WERI-Rb-1 (cell line): ENCODE results near the gene DBI.
"Not testable (repeated sequence)": the region's sequence is repeated elsewhere in the genome, so short reads cannot be mapped to it uniquely, and the experiment has no call there.

Experiments
- DNase-seq: peaks from one replicate; pipeline ENCODE4 v3.0.0-alpha.2; 2020
- H3K27ac ChIP-seq: fragments of 250-450 bp; sonication (Bioruptor Pico); 2 replicates; pipeline ENCODE4 v1.5.1; 2020; ENCODE audit warnings: mild to moderate bottlenecking, moderate library complexity
- H3K27me3 ChIP-seq: fragments of 250-450 bp; sonication (Bioruptor Pico); 2 replicates; pipeline ENCODE4 v1.5.1; 2021; ENCODE audit warnings: mild to moderate bottlenecking, low read depth, moderate library complexity; ENCODE audit not compliant: insufficient read depth, severe bottlenecking
- H3K36me3 ChIP-seq: fragments of 250-450 bp; sonication (Bioruptor Pico); 2 replicates; pipeline ENCODE4 v1.5.1; 2020; ENCODE audit warnings: mild to moderate bottlenecking, moderate library complexity
- H3K4me3 ChIP-seq: 2 replicates; pipeline ENCODE4 v1.5.1; 2011; ENCODE audit warnings: low read depth, mild to moderate bottlenecking, control low read depth, low read length
- H3K9me3 ChIP-seq: fragments of 250-450 bp; sonication (Bioruptor Pico); 2 replicates; pipeline ENCODE4 v1.5.1; 2021; ENCODE audit warnings: mild to moderate bottlenecking, moderate library complexity; ENCODE audit not compliant: severe bottlenecking
- TF ChIP-seq, protein P1 (sequence below): IDR thresholded peaks from 2 replicates; pipeline ENCODE4 v1.5.1; 2011; ENCODE audit warnings: low read depth, mild to moderate bottlenecking, control low read depth, inconsistent platforms, low read length

Gene DBI

DNA sequence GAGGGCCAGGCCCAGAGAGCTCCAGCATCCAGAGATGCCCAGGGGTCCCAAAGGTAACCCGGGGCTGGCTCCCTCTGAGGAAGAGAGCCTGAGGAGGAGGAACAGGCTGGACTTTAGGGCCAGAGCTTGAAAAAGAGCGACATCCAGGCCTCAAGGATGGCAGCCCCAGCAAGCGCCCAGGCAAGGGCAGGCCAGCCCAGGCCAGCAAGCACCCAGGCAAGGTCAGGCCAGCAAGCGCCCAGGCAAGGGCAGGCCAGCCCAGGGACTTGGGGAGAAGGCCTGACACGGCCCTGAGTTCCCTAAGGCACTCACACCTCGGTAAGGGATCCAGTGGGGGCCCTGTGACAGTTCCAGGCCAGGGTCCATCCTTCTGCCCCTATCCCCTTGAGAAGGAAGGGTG is 30.4 kb downstream of the DBI start:
- no peak overlapping the region for H3K4me3 ChIP-seq
- DNase-seq: no peak
- no peaks in the 10 kb centered on the region for H3K9me3 ChIP-seq
- no peak overlapping the region for H3K27ac ChIP-seq
- H3K36me3 ChIP-seq: no peaks in the 10 kb centered on the region
- TF ChIP-seq, protein P1, sequence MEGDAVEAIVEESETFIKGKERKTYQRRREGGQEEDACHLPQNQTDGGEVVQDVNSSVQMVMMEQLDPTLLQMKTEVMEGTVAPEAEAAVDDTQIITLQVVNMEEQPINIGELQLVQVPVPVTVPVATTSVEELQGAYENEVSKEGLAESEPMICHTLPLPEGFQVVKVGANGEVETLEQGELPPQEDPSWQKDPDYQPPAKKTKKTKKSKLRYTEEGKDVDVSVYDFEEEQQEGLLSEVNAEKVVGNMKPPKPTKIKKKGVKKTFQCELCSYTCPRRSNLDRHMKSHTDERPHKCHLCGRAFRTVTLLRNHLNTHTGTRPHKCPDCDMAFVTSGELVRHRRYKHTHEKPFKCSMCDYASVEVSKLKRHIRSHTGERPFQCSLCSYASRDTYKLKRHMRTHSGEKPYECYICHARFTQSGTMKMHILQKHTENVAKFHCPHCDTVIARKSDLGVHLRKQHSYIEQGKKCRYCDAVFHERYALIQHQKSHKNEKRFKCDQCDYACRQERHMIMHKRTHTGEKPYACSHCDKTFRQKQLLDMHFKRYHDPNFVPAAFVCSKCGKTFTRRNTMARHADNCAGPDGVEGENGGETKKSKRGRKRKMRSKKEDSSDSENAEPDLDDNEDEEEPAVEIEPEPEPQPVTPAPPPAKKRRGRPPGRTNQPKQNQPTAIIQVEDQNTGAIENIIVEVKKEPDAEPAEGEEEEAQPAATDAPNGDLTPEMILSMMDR: no peak
- H3K27me3 ChIP-seq: no peaks in the 10 kb centered on the region

DNA sequence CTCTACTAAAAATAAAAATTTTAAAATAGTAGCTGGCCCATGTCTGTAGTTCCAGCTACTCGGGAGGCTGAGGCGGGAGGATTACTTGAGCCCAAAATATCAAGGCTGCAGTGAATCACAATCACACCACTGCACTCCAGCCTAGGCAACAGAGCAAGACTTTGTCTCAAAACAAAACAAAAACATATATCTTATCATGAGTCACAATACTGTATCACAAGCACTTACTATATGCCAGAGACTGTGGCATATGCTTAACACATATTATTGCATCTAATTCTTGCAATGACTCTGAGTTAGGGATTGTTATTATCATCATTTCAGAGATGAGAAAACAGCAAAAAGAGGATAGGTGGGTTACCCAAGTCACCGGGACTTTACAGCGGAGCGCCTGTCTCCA is 35.3 kb downstream of the DBI start:
- Histone ChIP-seq H3K27ac (no peak overlapping the region), H3K9me3 (no peaks in the 10 kb centered on the region), H3K36me3 (no peaks in the 10 kb centered on the region), H3K27me3 (no peaks in the 10 kb centered on the region), H3K4me3 (no peak overlapping the region)
- TF ChIP-seq, protein P1: no peak
- no peak for DNase-seq

DNA sequence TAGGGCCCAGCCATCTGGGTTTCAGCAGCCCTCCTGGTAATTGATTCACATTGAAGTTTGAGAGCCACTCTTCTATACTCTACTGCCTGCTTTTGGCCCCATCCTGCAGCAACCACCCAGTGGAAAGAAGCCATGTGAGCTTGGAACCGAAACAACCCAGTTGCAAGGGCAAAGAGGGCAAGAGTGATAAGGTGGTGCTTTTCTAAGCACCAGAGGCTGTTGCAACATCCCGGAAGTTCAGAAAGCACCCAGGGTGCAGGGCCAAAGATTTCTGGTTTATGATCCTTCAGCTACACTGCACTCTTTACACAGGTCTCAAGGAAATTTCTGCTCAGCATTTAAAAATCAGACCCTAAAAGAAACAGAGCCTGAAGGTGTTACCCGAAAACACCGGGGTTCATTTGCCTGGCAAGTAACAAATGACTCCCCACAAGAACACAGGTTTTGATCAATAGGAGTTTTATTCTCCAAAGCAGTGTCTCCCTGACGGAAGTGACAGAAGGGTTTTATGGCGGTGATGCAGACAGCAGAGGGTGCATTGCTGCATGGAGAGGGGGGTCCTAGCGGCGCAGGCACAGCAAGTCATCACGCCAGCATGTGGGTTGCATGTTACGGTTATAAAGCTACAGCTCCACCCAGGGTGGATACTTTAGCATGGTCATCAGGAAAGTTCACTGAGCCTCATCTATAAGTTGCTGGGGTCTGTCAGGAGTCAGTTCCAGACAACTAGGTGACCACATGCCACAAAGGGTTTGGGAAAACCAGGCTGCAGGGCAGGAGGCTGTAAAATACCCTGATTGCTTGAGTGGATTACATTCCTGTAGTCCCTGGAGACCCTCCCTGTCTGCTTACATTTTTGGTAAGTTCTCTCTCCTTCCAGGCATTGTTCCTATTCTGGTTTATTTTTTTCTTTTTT is 36.1 kb downstream of the DBI start:
- Histone ChIP-seq H3K27ac (no peak overlapping the region), H3K27me3 (no peaks in the 10 kb centered on the region), H3K9me3 (no peaks in the 10 kb centered on the region), H3K36me3 (no peaks in the 10 kb centered on the region), H3K4me3 (no peak overlapping the region)
- DNase-seq: no peak
- TF ChIP-seq, protein P1: no peak

DNA sequence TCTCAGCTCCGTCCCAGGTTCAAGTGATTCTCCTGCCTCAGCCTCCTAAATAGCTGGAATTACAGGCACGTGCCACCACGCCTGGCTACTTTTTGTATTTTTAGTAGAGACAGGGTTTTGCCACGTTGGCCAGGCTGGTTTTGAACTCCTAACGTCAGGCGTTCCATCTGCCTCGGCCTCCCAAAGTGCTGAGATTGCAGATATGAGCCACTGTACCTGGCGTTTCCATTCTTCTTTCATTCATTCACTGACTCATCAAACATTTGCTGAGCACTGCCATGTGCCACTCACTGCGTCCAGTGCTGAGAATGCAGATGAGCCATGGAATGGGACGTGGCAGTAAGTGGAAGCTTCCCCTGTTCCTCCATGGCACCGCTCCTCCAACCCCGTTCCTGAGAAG is 36.8 kb downstream of the DBI start:
- H3K9me3 ChIP-seq, H3K36me3 ChIP-seq, H3K27ac ChIP-seq, H3K4me3 ChIP-seq, DNase-seq, H3K27me3 ChIP-seq: not testable (repeated sequence)

DNA sequence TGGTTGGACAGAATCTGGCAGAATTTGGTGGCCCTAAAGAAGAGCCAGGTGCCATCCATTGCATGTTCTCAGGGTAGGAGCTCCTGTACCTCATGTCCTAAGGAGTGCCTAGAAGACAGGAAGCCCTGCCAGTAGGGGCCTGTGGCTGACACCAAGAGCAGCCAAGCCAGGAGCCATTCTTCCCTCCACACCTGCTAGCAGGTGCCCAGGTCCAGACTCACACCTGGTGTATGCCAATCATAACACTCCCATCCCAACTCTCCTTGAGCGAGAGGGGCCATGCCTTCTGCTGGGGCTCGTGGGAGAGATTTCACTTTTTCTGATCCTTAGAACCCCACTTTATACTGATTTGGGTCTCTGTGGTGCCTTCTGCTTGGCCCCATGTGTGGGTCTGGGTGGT is 38.4 kb downstream of the DBI start:
- Histone ChIP-seq H3K9me3 (no peaks in the 10 kb centered on the region), H3K27ac (no peak overlapping the region), H3K4me3 (no peak overlapping the region), H3K27me3 (no peaks in the 10 kb centered on the region), H3K36me3 (no peaks in the 10 kb centered on the region)
- no peak for DNase-seq
- TF ChIP-seq, protein P1: no peak

DNA sequence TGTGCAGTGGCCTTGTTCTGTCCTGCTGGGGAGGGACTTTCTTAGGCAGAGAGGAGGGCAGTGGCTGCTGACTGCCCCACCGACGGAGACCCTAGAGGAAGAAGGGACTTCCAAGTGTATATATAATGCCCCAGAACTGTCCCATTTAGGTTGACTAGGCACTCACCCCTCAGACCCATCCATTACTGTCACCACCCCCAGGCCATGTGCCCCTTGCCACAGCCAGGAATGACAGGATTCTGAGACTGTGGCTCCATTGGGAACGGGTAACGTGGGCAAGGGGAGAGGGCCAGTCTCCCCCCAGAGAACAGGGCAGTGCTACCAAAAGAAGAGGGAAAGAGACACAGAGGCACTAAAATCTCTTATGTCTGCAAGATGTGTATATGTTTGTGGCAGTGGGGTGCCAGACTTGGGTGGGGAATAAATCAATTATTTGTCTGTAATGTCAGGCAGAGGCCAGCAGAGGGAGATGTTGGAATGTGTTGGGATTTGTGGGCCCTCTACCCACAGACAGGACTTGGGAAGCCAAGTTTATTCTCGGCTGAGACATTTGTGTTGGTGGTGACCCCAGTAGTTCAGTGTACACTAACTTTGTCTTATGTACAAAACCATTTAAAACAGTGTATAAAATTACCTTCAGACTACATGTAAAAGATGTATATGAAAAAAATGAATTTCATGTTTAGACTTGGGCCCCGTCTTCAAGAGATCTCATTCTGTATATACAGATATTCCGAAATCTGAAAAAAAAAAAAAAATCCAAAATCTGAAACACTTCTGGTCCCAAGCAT is 40.8 kb downstream of the DBI start:
- H3K4me3 ChIP-seq: no peak overlapping the region
- H3K27me3 ChIP-seq: no peaks in the 10 kb centered on the region
- TF ChIP-seq, protein P1: peak; percentile 75
- DNase-seq: peak; percentile 56
- no peaks in the 10 kb centered on the region for H3K9me3 ChIP-seq
- H3K27ac ChIP-seq: no peak overlapping the region
- no peaks in the 10 kb centered on the region for H3K36me3 ChIP-seq
